C4-2B (cell line): ENCODE results near the gene ITGB2.

ENCODE experiments used
- CTCF ChIP-seq: fragments of 450-650 bp; conservative IDR thresholded peaks from 2 replicates; pipeline ENCODE4 v1.5.1; 2017; ENCODE audit warnings: mild to moderate bottlenecking
- ZFX ChIP-seq: fragments of 450-650 bp; IDR thresholded peaks from 2 replicates; pipeline ENCODE4 v1.6.1; 2017

GRCh38 chr21:44954281-44954771 is 33.6 kb upstream of the ITGB2 start:
- TF ChIP-seq CTCF, result no peak
- TF ChIP-seq ZFX, result no peak
